Anterior cingulate cortex (tissue), 58 donors: ENCODE results near the gene TJP1.
A peak's percentile ranks its signal among the peaks of the same experiment; 100 is the strongest.
"Not testable (repeated sequence)": the region's sequence is repeated elsewhere in the genome, so short reads cannot be mapped to it uniquely, and the experiment has no call there.

Experiments
- DNase-seq, 58 donors: peaks; one replicate each; lab custom pipeline; 2025; lab: John Stamatoyannopoulos, UW

The TJP1 gene

GRCh38 chr15:29765234-29765841 lies 56.9 kb downstream of the TJP1 start:
- no peak for DNase-seq

DNA sequence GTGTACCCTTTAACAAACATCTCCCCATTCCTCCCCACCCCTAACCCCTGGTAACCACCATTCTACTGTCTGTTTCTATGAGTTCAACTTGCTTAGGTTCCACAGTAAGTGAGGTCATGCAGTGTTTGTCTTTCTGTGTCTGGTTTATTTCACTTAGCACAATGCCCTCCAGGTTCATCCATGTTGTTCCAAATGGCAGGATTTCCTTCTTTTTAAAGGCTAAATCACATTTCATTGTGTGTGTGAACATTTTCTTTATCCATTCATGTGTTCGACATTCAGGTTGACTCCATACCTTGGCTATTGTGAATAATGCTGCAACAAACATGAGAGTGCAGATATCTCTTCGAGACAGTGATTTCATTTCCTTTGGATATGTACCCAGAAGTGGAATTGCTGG lies 62.7 kb downstream of the TJP1 start:
- DNase-seq = no peak

GRCh38 chr15:29756358-29757267 lies 65.7 kb downstream of the TJP1 start:
- DNase-seq = peak in 3 of 58 donors; percentile 13 to 45 (median 16)

- not testable (repeated sequence) for DNase-seq
These were observed 68.3 kb downstream of the TJP1 start for GRCh38 chr15:29754009-29754408.

DNA sequence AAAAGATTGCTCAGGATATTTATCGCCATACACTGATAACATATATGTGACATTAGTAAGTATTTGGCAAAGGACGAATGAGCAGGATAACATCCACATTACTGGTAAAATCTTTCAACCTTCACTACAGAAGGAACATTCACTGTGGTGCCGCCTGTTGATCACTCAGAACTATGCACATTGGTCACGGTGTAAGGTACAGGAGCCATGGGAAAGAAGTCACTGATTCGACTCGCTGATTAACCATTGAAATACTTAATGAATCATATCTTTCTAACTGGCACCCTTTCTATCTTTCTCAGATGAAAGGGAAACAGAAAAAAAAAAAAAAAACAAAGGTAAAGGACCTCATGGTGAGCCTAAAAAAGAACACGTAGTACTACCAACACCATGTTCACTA lies 68.8 kb downstream of the TJP1 start:
- DNase-seq = no peak

DNA sequence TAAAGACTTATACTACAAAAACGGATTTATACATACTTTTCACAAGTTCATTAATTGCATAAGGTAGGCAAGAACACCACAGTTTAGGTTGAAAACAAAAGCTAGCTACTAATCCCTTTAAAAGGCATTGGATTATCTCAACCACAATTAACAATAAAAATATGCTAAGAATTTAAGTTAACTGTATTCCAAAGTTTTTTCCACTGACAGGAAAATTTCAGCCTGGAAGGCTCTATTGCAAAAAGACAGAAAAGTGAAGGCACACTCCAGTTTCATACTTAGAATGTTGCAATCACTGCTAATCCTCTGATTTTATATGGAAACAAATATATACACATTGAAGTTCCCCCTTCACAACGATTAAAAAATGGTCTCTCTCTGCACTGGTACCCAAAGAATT lies 71.5 kb downstream of the TJP1 start:
- no peak for DNase-seq

DNA sequence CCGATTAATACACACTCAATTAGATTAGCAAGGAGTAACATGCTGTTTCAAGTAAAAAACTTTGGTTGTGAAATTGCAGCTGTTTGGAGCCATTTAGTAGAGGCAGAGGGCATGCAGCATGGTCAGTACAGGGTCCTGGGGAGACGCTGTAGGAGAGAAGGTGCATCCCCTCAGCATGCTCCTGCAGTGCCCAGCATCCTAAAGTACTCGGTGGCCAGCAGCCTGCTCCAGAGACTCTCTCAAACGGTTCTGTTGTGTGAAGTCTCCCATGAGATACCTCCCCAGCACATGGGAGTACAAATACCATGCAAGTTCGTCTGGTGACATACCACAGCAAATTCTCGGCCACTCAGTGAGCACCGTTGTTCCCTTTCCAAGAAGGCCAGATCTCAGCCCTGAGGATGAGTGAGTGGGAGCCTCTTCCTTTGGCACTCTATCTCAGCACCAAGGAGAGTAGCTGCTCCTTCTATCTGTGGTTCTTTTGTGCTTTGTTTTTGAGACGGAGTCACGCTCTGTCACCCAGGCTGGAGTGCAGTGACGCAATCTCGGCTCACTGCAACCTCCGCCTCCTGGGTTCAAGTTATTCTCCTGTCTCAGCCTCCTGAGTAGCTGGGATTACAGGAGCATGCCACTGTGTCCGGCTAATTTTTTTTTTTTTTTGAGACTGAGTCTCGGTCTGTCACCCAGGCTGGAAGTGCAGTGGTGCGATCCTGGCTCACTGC lies 72.7 kb downstream of the TJP1 start:
- peak in 6 of 58 donors; percentile 3 to 34 (median 22) for DNase-seq

GRCh38 chr15:29747837-29748417 lies 74.3 kb downstream of the TJP1 start:
- no peak for DNase-seq

DNA sequence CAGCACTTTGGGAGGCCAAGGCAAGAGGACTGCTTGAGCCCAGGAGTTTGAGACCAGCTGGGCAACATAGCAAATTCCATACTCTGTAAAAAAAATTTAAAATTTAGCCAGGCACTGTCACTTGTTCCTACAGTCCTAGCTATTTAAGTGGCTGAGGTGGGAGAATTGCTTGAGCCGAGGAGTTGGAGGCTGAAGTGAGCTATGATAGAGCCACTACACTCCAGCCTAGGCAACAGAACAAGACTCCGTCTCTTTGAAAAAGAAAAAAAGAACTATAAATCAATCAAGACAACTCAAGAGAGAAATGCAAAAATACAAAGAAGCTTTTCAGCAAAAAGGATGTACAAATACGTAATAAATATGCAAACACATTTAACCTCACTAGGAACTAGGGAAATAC lies 78.8 kb downstream of the TJP1 start:
- no peak for DNase-seq

DNA sequence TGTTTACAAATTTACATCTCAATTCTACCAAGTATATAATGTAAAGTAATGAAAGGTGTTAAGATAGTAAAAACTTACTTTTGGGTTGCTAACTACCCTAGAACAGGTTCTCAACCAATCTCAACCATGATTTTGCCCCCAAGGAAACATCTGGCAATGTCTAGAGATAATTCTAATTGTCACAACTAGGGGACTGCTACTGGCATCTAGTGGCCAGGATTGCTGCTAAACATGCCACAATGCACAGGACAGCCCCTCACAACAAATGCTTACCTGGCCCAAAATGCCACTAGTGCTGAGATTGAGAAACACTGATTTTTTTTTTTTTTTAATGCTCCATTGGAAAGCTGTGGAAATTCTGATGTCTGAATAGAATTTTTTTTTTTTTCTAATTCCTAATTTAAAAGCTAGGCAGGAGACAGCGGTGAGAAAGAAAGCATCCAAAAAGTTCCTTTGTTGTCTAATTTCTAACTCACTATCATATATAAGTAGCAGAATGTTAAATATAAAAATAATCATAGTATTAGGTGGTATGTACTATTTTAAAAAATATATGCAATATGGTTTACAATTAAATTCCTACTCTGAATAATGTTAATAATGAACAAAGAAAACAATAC lies 81.5 kb downstream of the TJP1 start:
- DNase-seq = no peak

GRCh38 chr15:29736744-29737020 lies 85.6 kb downstream of the TJP1 start:
- DNase-seq = no peak

DNA sequence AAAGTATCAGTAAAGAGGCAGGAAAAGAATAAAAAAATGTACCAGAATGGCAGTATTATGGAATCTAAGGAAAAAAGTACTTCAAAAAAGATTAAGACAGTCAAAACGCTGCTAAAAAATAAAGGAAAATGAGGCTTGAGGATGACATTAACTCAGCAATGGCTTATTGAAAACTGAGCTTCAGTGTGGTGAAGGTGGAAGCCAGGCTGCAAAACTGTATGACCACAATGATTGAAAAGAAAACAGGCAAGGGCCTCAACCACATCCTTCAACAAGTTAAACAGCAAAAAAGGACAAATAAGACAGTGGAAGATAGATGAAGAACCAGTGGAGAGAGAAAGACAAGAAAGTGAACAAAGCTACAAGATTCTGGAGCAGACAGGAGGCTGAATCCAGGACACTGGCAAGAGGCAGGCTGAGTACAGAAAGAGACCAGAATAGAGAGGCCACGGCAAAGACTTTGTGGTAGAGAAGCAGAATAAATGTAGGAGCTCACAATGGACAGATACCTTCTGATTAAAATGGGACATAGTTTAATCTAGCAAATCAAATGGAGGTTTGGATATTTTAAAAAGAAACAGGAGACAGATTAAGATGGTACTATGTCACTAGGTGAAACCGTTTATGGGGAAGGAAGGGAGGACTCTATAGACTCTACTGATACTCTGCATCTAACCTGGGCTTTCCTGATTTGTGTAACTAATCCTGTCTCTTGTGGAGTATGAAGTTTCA lies 86.1 kb downstream of the TJP1 start:
- no peak for DNase-seq

DNA sequence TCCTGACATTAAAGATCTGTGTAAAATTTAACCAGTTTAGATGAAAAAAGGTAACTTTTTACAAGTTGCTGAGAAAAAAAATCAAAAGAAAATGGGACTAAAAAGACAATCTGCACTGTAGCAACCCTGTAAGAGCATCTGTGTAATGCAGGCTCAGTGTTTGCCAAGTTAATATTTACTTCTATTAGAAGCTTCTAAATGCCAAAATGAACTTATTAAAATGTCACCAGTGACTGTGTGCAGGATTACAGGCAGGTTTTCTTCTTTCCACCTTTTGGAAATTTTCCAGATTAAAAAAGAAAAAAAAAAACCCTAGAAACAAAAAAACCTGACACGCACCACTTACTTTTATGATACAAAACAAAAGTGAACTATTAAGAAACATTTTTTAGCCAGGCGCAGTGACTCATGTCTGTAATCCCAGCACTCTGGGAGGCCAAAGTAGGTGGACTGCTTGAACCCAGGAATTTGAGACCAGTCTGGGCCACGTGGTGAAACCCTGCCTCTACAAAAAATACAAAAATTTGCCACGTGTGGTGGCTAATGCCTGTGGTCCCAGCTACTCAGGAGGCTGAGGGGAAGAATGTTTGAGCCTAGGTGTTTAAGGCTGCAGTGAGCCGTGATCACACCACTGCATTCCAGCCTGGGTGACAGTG lies 87.2 kb downstream of the TJP1 start:
- no peak for DNase-seq

DNA sequence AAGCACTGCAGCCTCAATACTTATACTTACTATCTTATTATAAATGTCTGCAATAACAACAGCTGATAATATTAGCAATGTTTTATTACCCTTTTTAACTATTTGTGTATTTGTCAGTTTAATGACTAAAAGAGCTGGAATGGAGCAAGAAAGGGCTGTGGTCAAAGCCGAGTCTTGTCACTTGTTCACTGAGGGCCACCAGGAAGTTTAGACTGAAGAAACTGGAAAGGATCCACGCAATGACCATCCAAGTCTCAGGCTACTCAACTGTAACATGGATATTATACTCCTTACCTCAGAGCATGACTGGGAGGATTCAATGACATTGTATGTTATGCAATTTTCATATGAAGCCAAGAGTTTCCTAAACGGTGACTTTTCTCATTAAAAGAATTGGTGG lies 90.4 kb downstream of the TJP1 start:
- no peak for DNase-seq

DNA sequence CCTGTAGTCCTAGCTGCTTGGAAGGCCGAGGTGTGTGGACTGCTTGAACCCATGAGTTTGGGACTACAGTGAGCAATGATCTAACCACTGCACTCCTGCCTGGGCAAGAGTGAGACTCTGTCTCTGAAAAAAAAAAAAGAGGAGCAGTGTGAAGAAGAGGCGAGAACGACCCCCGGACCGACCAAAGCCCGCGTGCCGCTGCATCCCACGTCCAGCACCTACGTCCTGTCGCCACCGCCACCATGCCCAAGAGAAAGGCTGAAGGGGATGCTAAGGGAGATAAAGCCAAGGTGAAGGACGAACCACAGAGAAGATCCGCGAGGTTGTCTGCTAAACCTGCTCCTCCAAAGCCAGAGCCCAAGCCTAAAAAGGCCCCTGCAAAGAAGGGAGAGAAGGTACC lies 91.8 kb downstream of the TJP1 start:
- not testable (repeated sequence) for DNase-seq

GRCh38 chr15:29728418-29728817 lies 93.8 kb downstream of the TJP1 start:
- DNase-seq = no peak

GRCh38 chr15:29727871-29728270 lies 94.4 kb downstream of the TJP1 start:
- no peak for DNase-seq

DNA sequence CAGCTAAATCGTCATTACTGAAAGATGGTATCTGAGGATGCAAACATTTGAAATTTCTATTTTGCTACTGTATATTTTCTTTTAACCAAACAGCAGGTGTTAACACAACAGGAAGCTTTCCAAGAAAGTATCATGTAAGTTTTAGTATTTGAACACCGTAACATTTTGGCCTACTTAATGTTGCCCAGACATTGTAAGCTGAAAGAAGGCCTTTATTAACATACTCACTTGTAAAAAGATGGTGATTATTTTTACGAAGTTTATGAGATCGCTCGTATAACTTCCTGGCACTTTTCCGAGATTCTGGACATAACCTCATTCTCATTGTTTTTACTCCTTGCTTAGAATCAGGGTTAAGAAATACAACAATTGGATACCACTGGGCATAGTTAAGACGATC lies 95.7 kb downstream of the TJP1 start:
- no peak for DNase-seq

- no peak for DNase-seq
These were observed 98.2 kb downstream of the TJP1 start for GRCh38 chr15:29724026-29724425.

- no peak for DNase-seq
These were observed 108.5 kb downstream of the TJP1 start for GRCh38 chr15:29713784-29714183.
